MM.1S (cell line): Measurements from ENCODE around the gene HOXA11.

ENCODE experiments used
- DNase-seq: peaks from one replicate; pipeline ENCODE4 v3.0.0-alpha.2; 2015
- H2AFZ ChIP-seq: fragments of 300-600 bp; sonication (generic); 2 replicates; pipeline ENCODE4 v1.6.0; 2016; ENCODE audit warnings: antibody characterized with exemption, low read length
- H3F3A ChIP-seq: fragments of 300-600 bp; sonication (generic); 2 replicates; pipeline ENCODE4 v1.6.1; 2016; ENCODE audit warnings: mild to moderate bottlenecking, antibody characterized with exemption, low read length, moderate library complexity, mixed read lengths; ENCODE audit not compliant: insufficient read depth
- H3K27ac ChIP-seq: fragments of 300-600 bp; sonication (generic); 2 replicates; pipeline ENCODE4 v1.5.1; 2016; ENCODE audit warnings: mild to moderate bottlenecking, low read length
- H3K27me3 ChIP-seq: fragments of 300-600 bp; sonication (generic); replicated peaks from 2 replicates; pipeline ENCODE4 v1.6.0; 2016; ENCODE audit warnings: low read length; ENCODE audit not compliant: insufficient read depth
- H3K36me3 ChIP-seq: fragments of 300-600 bp; sonication (generic); replicated peaks from 2 replicates; pipeline ENCODE4 v1.6.1; 2016; ENCODE audit warnings: mild to moderate bottlenecking, low read length, mixed read lengths; ENCODE audit not compliant: insufficient read depth
- H3K4me1 ChIP-seq: fragments of 300-600 bp; sonication (generic); 2 replicates; pipeline ENCODE4 v1.6.1; 2016; ENCODE audit warnings: low read length, mixed read lengths
- H3K4me2 ChIP-seq: fragments of 300-600 bp; sonication (generic); 2 replicates; pipeline ENCODE4 v1.6.0; 2016; ENCODE audit warnings: low read depth, low read length
- H3K4me3 ChIP-seq: fragments of 300-600 bp; sonication (generic); 2 replicates; pipeline ENCODE4 v1.5.1; 2016; ENCODE audit warnings: low read length, mixed read lengths
- H3K79me2 ChIP-seq: fragments of 300-600 bp; sonication (generic); 2 replicates; pipeline ENCODE4 v1.6.1; 2016; ENCODE audit warnings: mixed run types, low read length, mixed read lengths
- H3K9ac ChIP-seq: fragments of 300-600 bp; sonication (generic); 2 replicates; pipeline ENCODE4 v1.6.1; 2016; ENCODE audit warnings: low read length, mixed read lengths
- H3K9me2 ChIP-seq: fragments of 300-600 bp; sonication (generic); replicated peaks from 2 replicates; pipeline ENCODE4 v1.6.1; 2016; ENCODE audit warnings: mild to moderate bottlenecking, low read length, mixed read lengths; ENCODE audit not compliant: insufficient read depth
- H3K9me3 ChIP-seq: fragments of 300-600 bp; sonication (generic); replicated peaks from 2 replicates; pipeline ENCODE4 v1.6.1; 2016; ENCODE audit warnings: mild to moderate bottlenecking, low read length, mixed read lengths; ENCODE audit not compliant: insufficient read depth
- H4K20me1 ChIP-seq: fragments of 300-600 bp; sonication (generic); 2 replicates; pipeline ENCODE4 v1.6.1; 2016; ENCODE audit warnings: mild to moderate bottlenecking, low read length, moderate library complexity, mixed read lengths; ENCODE audit not compliant: insufficient read depth
- CTCF ChIP-seq: fragments of 300-600 bp; sonication (generic); IDR thresholded peaks from 2 replicates; pipeline ENCODE4 v1.5.1; 2016; ENCODE audit warnings: antibody characterized with exemption, low read length, mixed read lengths
- EZH2 ChIP-seq: fragments of 300-600 bp; sonication (generic); optimal IDR thresholded peaks from 2 replicates; pipeline ENCODE3; 2017; ENCODE audit warnings: low read depth, mild to moderate bottlenecking, antibody characterized with exemption, low read length, mixed read lengths
- EZH2phosphoT487 ChIP-seq: fragments of 300-600 bp; sonication (generic); IDR thresholded peaks from 2 replicates; pipeline ENCODE4 v1.6.1; 2018; ENCODE audit warnings: antibody characterized with exemption, low read length

Gene HOXA11

DNA sequence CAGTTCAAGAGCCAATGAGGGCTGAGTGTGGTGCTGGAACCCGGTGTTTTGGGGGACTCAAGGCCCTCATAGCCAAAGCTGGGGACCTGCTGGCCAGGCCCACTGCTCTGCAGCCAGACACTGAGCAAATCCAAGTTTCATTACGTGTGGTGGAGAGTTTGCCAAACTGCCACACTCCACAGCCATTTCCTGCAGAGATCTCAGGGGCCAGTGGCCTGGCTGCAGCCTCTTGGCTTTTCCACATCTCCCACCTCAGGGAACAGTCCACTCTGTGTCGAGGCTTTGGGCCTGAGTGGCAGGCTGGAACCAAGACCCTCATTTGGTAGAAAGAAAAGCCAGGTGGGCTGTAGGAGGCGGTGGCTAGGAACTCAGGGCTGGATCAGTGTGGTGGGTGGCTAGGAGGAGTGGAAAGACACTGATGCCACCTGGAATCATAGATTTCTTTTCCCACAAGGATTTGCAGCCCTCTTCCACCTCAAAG lies 3.2 kb downstream of the HOXA11 start:
- no peaks in the 10 kb centered on the region for H3F3A ChIP-seq
- TF ChIP-seq EZH2phosphoT487 (no peak), EZH2 (no peak), CTCF (no peak)
- H3K36me3 ChIP-seq, result no peaks in the 10 kb centered on the region
- no peaks in the 10 kb centered on the region for H3K4me1 ChIP-seq
- H3K9me2 ChIP-seq, result no peaks in the 10 kb centered on the region
- H3K27ac ChIP-seq, result no peak overlapping the region
- H3K4me2 ChIP-seq, result no peak overlapping the region
- H3K9me3 ChIP-seq, result no peaks in the 10 kb centered on the region
- no peaks in the 10 kb centered on the region for H4K20me1 ChIP-seq
- no peak overlapping the region for H2AFZ ChIP-seq
- DNase-seq, result no peak
- no peak overlapping the region for H3K9ac ChIP-seq
- peaks cover 66% of the 10 kb centered on the region for H3K27me3 ChIP-seq
- H3K4me3 ChIP-seq, result no peak overlapping the region
- H3K79me2 ChIP-seq, result no peaks in the 10 kb centered on the region

- Histone ChIP-seq H3K79me2 (no peaks in the 10 kb centered on the region), H3K9me2 (no peaks in the 10 kb centered on the region), H3K36me3 (no peaks in the 10 kb centered on the region), H3K27ac (no peak overlapping the region), H3K9ac (no peak overlapping the region), H3K27me3 (peaks cover 60% of the 10 kb centered on the region), H3F3A (no peaks in the 10 kb centered on the region), H3K4me2 (no peak overlapping the region), H2AFZ (no peak overlapping the region), H3K4me3 (no peak overlapping the region), H3K9me3 (no peaks in the 10 kb centered on the region), H4K20me1 (no peaks in the 10 kb centered on the region), H3K4me1 (no peaks in the 10 kb centered on the region)
- DNase-seq, result no peak
- TF ChIP-seq CTCF (no peak), EZH2 (no peak), EZH2phosphoT487 (no peak)
Measured at GRCh38 chr7:27180431-27181420, 4.3 kb downstream of the HOXA11 start.

DNA sequence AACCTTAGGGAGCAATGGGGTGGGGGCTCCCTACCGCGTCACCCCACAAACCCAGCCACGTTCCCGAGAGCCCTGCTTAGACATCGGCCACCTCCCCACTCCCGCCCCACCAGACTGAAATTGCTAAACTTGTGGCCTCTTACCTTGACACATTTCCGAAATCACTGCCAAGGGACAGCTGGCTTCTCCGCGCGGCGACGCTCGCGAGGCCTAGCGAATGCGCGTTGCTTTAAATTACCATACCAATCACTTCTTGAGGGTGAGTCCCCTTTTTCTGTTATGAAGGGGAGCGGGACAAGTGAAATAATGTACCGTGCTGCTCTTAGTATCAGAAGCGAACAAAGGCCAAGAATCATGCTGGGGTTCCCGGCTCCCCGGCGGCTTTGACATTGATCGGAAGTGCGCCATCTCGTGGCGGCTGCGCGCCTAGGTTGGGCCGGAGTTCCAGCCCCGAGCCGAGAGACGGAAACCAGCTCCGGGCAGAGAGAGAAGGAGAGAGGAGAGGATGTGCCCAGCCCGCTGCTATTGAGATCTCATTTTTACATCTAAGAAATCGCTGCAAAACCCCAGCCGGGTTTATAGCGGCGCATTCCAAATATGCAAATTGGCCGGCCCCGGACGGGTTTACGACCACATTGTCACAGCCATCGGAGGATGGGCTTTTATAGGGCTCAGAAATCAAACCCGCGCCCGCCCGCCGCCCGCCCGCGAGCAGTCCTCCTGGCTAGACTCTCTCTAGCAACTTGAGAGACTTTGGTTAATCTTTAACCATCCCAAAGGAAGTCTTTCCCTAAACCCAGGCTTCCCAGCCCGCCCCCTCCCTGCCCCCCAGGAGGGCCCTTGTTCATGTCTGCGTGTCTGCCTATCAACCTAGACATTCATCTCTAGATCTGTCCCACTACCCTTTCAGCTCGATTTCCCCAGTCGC lies 5.3 kb downstream of the HOXA11 start:
- Histone ChIP-seq H3K79me2 (no peaks in the 10 kb centered on the region), H3K4me3 (no peak overlapping the region), H4K20me1 (no peaks in the 10 kb centered on the region), H3F3A (no peaks in the 10 kb centered on the region), H3K4me1 (no peaks in the 10 kb centered on the region), H3K36me3 (no peaks in the 10 kb centered on the region), H3K9ac (no peak overlapping the region), H2AFZ (no peak overlapping the region), H3K9me3 (no peaks in the 10 kb centered on the region), H3K4me2 (peak overlapping the region; percentile 8; the same call in 1 of the 2 replicates), H3K27me3 (peaks cover 60% of the 10 kb centered on the region), H3K27ac (no peak overlapping the region), H3K9me2 (no peaks in the 10 kb centered on the region)
- DNase-seq, result no peak
- TF ChIP-seq EZH2 (no peak), EZH2phosphoT487 (no peak), CTCF (peak; percentile 49)
